Posterior vena cava (tissue), 2 donors: Measurements from ENCODE around the gene ERO1A. TPM values are rescaled to one million over a fixed set of nuclear protein-coding genes. Genes with fewer than 3 reads are reported as not detected.

Source experiments
- DNase-seq: peaks from one replicate; pipeline ENCODE4 v3.0.0-alpha.2; 2020; ENCODE audit warnings: low spot score
- intact Hi-C, 2 donors: fragments of 100-400 bp; cut with DNase I; formaldehyde crosslinking; loops; one replicate each; pipeline versions ENCODE4 v1.14.1 to v1.14.2; 2022 to 2023
- total RNA-seq, 2 donors: library from RNA; stranded (reverse); fragmentation: NEBNext Ultra II Directional; extraction: Animal tissue kit (Norgen Biotek cat#: 25700); gene quantifications; one replicate each; pipeline ENCODE4 v1.2.1, GENCODE V29; 2021
- donor health status: DM: yes; HTN: yes; CAD: no.
- donor health status: DM: yes; HTN: yes; CAD: no.

Gene ERO1A
- total RNA-seq, 2 donors from 2014 or later: 36.5 to 54.6 TPM

DNA sequence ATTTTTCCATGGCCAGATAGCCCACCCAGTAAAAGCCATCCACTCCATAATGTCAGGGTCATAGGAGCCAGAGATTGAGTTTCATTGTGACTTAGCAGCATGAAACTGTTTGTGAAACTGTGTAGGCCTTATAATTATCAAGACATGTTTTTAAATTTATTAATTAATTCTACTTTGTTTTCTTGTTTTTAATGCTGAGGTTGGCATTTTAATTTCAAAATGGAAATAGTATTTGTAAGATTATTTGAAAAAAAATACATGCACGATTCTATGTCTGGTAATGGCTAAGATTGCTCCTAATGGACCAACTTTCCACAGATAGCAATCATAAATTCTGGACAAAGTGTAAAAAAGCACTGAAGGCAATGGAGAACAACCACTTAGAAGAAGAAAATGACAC, 75.7 kb downstream of the ERO1A start:
- no peak for DNase-seq
- intact Hi-C loops: no loop called here

DNA sequence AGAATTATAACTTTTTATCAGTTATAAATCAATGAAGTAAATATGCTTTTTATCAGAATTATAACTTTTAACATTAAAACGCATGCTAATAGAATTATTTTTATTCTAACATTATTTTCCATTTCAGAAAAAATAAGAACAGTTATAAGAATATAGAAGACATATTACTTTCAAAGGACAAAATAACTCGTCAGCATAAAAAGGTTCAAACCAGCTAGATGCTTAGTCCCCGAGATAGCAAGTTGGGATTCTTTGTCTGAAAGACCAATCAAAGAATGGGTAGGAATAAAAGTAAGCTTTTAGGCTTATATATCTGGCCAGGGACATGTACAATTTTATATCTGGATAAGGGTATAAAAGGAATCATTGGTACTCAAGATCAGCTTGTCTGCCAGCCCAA, 76.8 kb downstream of the ERO1A start:
- intact Hi-C loops: no loop called here
- no peak for DNase-seq

DNA sequence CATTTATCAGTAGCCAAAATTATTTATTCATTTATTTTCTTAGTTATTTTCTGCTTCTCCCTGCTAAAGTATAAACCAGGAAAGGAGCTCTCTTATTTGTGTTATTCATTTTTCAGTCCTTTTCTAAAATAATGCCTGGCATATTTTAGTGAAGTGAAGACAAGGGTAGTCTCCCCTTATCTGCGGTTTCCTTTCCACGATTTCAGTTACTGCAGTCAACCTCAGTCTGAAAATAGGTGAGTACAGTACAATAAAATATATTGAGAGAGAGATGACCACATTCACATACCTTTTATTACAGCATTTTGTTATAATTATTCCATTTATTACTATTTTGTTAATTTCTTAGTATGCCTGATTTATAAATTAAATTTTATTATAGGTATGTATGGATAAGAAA, 85.2 kb downstream of the ERO1A start:
- DNase-seq: no peak
- intact Hi-C loops: no loop called here

DNA sequence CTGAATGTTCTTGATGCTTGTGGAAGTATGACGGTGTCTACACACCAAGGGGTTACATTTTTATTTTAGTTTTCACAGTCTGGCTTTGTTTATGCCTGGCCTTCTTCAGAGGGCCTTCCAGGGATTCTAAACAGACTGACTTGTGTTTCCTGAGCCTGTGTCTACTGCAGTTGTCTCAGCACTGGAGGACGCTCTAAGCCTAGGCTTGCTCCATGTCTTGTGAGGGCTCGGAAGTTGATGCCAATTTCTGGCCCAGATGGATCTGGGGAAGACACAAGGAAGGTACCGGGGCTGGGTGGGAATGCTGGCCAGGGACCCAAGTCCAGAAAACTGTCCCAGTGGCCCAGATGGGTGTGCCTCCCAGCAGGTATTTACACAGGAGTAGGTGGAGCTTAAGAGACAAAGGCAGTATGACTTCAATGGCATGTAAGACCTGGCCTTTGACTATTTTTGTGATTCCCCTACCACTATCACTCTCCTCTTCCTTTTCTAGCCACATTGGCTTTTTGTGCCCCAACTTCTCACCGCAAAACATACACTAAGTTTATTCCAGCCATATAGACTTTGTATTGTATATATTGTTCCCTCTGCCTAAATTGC, 85.8 kb downstream of the ERO1A start:
- DNase-seq: no peak
- intact Hi-C loops: no loop called here

DNA sequence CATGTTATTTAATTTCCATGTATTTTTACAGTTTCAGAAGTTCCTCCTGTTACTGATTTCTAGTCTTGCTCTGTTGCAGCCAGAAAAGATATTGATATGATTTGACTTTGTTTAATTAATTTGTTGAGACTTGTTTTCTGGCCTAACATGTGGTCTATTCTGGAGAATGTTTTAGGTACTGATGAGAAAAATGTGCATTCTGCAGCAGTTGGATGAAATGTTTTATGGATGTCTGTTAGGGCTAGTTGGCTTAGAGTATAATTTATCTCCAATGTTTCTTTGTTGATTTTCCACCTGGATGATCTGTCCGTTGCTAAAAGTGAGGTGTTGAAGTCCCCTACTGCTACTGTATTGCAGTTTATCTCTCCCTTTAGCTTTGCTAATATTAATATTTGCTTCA, 88.3 kb downstream of the ERO1A start:
- intact Hi-C loops: no loop called here
- DNase-seq: no peak

DNA sequence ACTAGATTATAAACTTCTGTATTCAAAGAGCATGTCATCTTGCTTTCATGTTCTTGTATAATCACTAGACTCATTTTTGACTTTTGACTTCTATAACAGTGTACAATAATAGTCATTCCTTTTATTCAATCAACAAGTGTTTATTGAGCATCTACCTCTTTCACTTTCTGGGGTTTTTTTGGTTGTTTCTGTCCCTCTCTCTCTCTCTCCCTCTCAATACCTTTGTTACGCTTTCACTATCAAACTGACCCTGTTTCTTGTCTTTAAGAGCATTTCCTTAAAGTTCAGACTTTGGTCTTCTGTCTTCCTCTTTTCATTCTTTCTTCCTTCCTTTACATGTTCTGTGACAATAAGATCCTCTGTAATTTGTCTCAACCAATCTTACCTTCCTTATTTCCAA, 93.2 kb downstream of the ERO1A start:
- intact Hi-C loops: loop anchor here in 1 of 2 donors (5.0 kb wide), 1 partner anchor 1150 kb away; no protein-coding TSS in a partner anchor
- no peak for DNase-seq

DNA sequence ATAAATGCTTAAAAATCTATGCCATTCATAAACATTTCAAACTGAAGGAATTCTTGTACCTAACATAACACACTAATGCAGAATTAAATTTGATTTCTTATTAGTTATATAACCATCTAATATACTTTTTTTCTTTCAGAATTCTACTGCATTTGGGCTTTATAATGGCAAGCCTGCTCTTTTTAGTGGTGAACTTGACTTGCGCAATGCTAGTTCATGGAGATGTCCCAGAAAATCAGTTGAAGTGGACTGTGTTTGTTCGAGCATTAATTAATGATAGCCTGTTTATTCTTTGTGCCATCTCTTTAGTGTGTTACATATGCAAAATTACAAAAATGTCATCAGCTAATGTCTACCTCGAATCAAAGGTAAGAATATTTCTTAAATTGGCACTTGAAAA, 95.4 kb downstream of the ERO1A start:
- no peak for DNase-seq
- intact Hi-C loops: loop anchor here in 1 of 2 donors (5.0 kb wide), 1 partner anchor 1152 kb away; no protein-coding TSS in a partner anchor

DNA sequence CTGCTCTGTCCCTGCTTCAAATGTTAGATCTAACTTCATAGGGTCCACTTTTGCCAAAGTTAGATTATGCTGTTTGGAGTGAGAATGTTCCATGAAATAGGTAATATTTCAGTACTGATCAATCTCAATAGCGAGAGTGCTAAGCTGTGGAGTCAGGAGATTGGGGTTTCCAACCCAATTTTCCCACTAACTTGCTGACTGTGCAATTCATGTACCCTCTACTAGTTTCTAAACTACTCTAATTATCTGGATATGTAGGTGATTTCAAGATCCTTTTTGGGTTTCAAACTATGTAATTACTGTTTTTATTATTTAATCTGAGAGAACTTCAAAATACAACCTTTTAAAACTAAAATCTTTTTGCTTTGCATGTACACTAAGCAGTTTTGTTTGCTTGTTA, 96.8 kb downstream of the ERO1A start:
- no peak for DNase-seq
- intact Hi-C loops: no loop called here

DNA sequence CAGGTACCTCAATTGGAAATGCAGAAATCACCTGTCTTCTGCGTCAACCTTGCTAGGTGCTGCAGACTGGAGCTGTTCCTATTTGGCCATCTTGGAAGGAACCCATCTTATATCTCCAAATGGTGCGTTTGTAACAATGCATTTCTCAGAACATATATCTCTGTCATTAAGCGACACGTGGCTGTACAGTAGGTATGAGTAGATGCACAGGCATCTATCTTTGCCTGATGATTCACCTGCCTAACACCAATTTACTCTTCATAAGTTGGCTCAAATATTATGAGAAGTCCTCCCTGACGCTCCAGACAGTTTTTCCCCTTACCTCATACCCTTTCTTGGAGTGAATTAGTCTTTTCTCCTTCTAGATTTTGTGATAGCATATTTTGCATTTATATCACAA, 98.5 kb downstream of the ERO1A start:
- intact Hi-C loops: no loop called here
- DNase-seq: no peak

DNA sequence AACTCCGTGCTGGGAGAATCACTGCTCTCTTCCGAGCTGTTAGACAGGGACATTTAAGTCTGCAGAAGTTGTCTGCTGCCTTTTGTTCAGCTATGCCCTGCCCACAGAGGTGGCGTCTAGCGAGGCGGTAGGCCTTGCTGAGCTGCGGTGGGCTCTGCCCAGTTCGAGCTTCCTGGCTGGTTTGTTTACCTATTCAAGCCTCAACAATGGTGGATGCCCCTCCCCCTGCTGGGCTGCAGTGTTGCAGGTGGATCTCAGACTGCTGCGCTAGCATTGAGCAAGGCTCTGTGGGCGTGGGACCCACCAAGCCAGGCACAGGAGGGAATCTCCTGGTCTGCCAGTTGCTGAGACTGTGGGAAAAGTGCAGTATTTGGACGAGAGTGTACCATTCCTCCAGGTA, 99.0 kb downstream of the ERO1A start:
- no peak for DNase-seq
- intact Hi-C loops: no loop called here

DNA sequence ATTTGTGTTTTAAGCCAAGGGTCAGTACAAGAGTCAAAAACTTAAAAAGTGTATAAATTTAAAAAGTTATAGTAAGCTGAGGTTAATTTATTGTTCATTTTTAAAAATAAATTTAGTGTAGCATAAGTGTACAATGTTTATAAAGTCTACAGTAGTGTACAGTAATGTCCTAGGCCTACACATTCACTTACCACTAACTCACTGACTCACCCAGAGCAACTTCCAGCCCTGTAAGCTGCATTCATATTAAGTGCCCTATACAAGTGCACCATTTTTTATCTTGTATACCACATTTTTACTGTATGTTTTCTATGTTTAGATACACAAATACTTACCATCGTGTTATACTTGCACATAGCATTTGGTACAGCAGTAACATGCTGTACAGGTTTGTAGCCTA, 105.0 kb downstream of the ERO1A start:
- no peak for DNase-seq
- intact Hi-C loops: no loop called here

Other genes starting within 250 kb of the ERO1A start
- gene TXNDC16, start 143.1 kb downstream of the ERO1A start, total RNA-seq: 1 to 10 TPM; 5.0 to 9.9 TPM
- under 1 TPM; 0.32 to 0.33 TPM for gene GPR137C, start 142.7 kb downstream of the ERO1A start, total RNA-seq
- gene PSMC6, start 11.6 kb upstream of the ERO1A start, total RNA-seq: 10 to 100 TPM; 69.4 to 94.9 TPM
- gene STYX, start 34.6 kb upstream of the ERO1A start, total RNA-seq: 10 to 100 TPM; 15.1 to 18.7 TPM
- gene GNPNAT1, start 96.0 kb upstream of the ERO1A start, total RNA-seq: 10 to 100 TPM; 18.3 to 34.4 TPM